Muscle of leg (tissue), 9 donors: Measurements from ENCODE around the gene B4GALT6. TPM values are rescaled to one million over a fixed set of nuclear protein-coding genes. Genes with fewer than 3 reads are reported as not detected.

Experiments used
- polyA plus RNA-seq, 8 donors: library from polyadenylated mRNA; unstranded; fragments of 120-200 nt; gene quantifications; one replicate each; pipeline versions ENCODE4 v1.2.1 to v1.2.3, GENCODE V29; 2013; ENCODE audit warnings: inconsistent platforms in 1 of 8, low replicate concordance in 1 of 8; ENCODE audit not compliant: insufficient read length in 8 of 8, insufficient read depth in 1 of 8
- total RNA-seq: library from RNA; stranded (reverse); fragments of 120-200 nt; gene quantifications from one replicate; pipeline ENCODE4 v1.2.4, GENCODE V29; 2013

Gene B4GALT6
- total and polyA plus RNA-seq, 9 donors = 3.9 to 13.0 (median 11.7) TPM

Other genes starting within 250 kb of the B4GALT6 start
- not detected for gene DSG3, start 236.8 kb downstream of the B4GALT6 start, total RNA-seq
- gene DSG3, start 236.8 kb downstream of the B4GALT6 start, polyA plus RNA-seq = 1 to 10 TPM in 1 of 8 donors, under 1 TPM in 2, not detected in 5; 0.04 to 5.7 (median 0.16) TPM
- 2.3 TPM for gene DSG2, start 186.4 kb downstream of the B4GALT6 start, total RNA-seq
- 10 to 100 TPM in 1 of 8 donors, 1 to 10 TPM in 7; 5.0 to 14.8 (median 8.3) TPM for gene DSG2, start 186.4 kb downstream of the B4GALT6 start, polyA plus RNA-seq
- 0.27 TPM for gene TTR, start 92.7 kb downstream of the B4GALT6 start, total RNA-seq
- gene TTR, start 92.7 kb downstream of the B4GALT6 start, polyA plus RNA-seq = 10 to 100 TPM in 2 of 8 donors, 1 to 10 TPM in 1, under 1 TPM in 3, not detected in 2; 0.24 to 15.8 (median 4.1) TPM
- 0.09 TPM for gene SLC25A52, start 76.3 kb upstream of the B4GALT6 start, total RNA-seq
- under 1 TPM in 7 of 8 donors, not detected in 1; 0.18 to 0.66 (median 0.44) TPM for gene SLC25A52, start 76.3 kb upstream of the B4GALT6 start, polyA plus RNA-seq